Measurements from ENCODE around the gene PRKN.

Gene PRKN

DNA sequence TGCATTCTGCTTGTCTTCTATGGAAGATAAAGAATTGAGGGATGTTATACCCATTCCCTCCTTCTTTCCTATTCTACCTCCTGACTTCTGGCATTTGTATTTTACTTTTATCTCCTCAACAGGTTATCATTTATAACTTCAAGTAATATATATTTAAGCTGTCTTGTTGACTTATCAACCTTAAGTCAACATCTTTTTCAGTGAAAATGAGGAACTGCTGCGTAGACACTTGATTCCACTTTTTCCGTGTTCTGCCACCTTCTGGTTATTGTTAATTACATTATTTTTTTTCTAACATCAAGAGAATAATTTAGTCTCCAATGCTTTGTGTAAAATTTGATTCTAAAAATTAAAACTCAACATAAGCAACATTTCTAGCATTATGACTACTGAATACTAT lies 107.5 kb downstream of the PRKN start:
- TF ChIP-seq, protein P1, sequence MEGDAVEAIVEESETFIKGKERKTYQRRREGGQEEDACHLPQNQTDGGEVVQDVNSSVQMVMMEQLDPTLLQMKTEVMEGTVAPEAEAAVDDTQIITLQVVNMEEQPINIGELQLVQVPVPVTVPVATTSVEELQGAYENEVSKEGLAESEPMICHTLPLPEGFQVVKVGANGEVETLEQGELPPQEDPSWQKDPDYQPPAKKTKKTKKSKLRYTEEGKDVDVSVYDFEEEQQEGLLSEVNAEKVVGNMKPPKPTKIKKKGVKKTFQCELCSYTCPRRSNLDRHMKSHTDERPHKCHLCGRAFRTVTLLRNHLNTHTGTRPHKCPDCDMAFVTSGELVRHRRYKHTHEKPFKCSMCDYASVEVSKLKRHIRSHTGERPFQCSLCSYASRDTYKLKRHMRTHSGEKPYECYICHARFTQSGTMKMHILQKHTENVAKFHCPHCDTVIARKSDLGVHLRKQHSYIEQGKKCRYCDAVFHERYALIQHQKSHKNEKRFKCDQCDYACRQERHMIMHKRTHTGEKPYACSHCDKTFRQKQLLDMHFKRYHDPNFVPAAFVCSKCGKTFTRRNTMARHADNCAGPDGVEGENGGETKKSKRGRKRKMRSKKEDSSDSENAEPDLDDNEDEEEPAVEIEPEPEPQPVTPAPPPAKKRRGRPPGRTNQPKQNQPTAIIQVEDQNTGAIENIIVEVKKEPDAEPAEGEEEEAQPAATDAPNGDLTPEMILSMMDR (IDR thresholded peaks at IDR 0.05; ENCODE audit: low read depth, low read length, missing control alignments): no peak
- no peak overlapping the region for H3K4me3 ChIP-seq (ENCODE audit: low read depth, low read length)
- DNase-seq (ENCODE audit: low read depth): no peak

DNA sequence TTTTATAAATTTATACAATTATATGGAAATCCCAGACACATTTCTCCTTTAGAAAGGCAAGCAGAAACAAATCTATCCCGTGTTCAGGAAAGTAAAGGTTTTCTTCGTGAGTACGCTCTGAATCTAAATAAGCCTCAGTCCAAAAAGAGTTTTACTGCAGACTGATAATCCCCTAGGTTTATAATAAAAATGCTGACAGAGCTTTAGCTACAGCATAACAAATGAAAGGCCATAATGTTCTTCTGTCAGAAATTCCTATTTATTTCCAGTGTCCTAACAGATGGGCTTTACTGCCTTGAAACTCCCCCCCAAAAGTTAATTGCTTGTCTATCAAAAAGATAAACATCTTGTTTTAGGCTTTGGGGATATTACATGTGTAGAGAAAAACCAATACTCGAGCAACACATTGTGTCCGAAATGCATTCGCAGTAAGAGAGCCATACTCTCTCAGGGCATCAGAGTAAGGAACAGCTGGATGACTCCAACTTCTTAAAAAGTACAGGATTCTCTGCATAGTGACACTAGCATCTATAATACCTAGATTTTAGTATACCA lies 109.0 kb downstream of the PRKN start:
- no peak for DNase-seq (ENCODE audit: low read depth)
- no peak overlapping the region for H3K4me3 ChIP-seq (ENCODE audit: low read depth, low read length)
- TF ChIP-seq, protein P1 (IDR thresholded peaks at IDR 0.05; ENCODE audit: low read depth, low read length, missing control alignments): no peak

DNA sequence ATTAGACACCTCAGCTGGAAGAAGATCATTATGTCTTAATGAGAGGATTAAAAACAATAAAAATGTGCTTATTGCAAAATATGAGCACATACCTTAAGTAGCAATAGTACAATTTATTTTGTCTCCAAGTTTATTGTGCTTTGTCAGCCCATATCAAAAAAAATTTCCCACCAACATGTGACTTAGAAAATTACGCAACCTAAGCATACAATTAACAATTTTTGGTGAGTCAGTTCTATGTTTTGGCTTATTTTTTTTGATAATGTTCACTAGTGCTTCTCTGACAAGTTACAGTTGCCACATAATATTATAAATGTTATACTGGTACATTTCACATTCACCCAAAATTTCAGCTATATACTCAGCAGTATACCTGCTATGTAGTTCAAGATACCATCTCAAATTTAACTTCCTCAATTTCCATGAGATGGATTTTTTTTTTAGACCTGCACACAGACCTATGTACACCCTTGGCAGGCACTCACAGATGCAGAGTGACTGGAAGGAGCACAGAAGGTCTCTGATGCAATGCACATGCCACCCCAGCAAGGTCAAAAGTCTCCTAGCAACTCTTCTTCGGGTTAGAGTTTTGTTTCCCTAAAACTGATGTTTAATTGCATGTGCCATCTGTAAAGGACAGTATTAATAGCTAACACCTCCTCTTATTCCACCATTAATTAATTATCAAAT lies 112.4 kb downstream of the PRKN start:
- DNase-seq (ENCODE audit: low read depth): no peak
- TF ChIP-seq, protein P1 (IDR thresholded peaks at IDR 0.05; ENCODE audit: low read depth, low read length, missing control alignments): no peak
- no peak overlapping the region for H3K4me3 ChIP-seq (ENCODE audit: low read depth, low read length)

DNA sequence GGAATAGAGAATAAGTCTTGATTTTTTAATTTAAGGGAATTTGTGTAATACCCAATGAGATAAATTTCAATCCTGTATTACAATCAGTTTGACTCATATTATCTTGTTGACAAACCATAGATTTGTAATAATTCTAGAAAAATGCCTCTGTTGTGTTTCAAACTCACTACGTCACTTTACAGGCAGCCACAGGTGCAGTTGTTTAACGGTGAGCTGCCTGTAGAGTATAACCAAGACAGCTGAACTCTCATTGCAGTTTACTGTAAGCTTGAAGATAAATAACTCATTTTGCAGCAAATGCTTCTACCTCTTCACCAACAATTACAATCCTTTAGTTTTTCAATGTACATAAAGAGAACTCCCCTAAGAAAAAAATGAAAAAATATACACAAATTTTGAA lies 114.3 kb downstream of the PRKN start:
- no peak overlapping the region for H3K4me3 ChIP-seq (ENCODE audit: low read depth, low read length)
- TF ChIP-seq, protein P1 (IDR thresholded peaks at IDR 0.05; ENCODE audit: low read depth, low read length, missing control alignments): no peak
- DNase-seq (ENCODE audit: low read depth): no peak

DNA sequence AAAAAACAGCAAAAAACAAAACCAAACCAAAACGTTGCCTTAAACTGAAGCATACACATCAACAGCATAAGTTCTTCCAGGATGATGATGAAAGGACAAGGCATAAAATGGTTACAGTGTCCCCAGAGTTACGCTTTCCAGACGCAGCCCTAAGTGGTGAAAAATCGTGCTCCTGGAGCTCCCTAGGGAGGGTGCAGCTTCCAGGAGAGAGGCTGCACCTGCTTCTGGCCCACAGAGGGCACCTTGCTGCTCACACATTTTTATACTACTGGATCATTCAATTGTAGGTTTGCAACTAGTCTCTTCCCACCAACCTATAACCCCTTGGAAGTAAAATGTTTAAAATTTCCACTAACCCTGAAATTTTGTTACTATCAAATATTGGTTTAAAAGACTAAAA lies 115.0 kb downstream of the PRKN start:
- DNase-seq (ENCODE audit: low read depth): no peak
- H3K4me3 ChIP-seq (ENCODE audit: low read depth, low read length): no peak overlapping the region
- TF ChIP-seq, protein P1 (IDR thresholded peaks at IDR 0.05; ENCODE audit: low read depth, low read length, missing control alignments): no peak

DNA sequence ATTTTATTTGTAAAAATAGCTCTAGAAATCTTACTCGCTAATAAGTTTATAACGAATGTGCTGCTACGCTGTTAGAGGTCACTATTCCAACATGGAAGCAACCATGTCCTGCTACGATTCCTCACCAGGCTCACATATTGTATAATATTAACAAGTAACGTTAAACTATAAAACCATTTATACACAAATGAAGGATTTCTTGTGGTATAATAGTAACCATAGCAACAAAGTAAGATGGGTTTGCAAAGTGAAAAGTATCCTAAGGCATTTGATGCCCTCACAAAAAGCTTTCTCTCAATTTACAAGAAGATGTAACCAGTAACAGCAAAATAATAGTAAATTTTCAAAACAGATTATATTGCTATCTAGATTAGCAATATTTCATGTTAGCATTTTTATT lies 117.2 kb downstream of the PRKN start:
- DNase-seq (ENCODE audit: low read depth): no peak
- TF ChIP-seq, protein P1 (IDR thresholded peaks at IDR 0.05; ENCODE audit: low read depth, low read length, missing control alignments): no peak
- H3K4me3 ChIP-seq (ENCODE audit: low read depth, low read length): no peak overlapping the region

DNA sequence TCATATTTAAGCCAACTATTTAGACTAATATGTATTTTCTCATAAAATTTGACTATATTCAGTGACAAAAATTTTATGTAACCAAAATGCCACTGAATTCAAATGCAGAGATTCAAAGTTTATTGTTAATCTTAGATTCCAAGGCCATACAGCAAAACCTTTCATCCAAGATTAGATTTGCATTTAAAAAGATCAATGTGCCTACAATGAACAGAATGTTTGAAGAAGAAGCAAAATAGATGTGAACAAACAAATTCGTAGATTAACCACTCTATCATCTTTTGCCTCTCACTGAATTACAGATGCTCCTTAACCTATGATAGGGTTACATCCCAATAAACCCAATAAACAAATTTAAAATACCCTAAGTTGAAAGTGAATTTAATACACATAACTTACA lies 121.7 kb downstream of the PRKN start:
- TF ChIP-seq, protein P1 (IDR thresholded peaks at IDR 0.05; ENCODE audit: low read depth, low read length, missing control alignments): no peak
- no peak for DNase-seq (ENCODE audit: low read depth)
- no peak overlapping the region for H3K4me3 ChIP-seq (ENCODE audit: low read depth, low read length)

Data from GM12864 (cell line).